GM21515 (cell line): ENCODE results near the gene LPP.
"Not testable (repeated sequence)": the region's sequence is repeated elsewhere in the genome, so short reads cannot be mapped to it uniquely, and the experiment has no call there.

Source experiments
- ATAC-seq: cut with Tn5 transposase; IDR thresholded peaks from one replicate; pipeline ENCODE4 v1.9.1; 2021; ENCODE audit not compliant: unreplicated experiment

The LPP gene

DNA sequence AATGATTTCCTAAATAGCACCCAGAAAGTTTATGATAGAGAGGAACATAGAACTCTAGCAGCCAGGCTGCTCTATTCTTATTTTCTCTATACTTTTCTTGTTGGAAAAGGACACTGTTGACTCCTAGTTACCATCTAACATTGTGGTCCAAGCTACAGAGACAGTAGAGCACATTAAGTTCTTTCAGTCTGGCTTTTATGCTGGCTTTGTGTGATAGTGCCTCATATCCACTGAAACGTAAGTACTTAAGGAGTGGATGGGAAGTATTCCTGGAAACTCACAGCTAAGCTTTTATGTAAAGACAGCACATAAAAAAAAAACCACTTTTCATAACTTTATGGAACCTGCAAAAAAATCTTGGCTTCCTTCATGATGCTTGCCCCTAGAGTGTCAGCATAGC is 537.7 kb downstream of the LPP start:
- no peak for ATAC-seq

- ATAC-seq = no peak
Measured at GRCh38 chr3:188692700-188693099, 538.7 kb downstream of the LPP start.

DNA sequence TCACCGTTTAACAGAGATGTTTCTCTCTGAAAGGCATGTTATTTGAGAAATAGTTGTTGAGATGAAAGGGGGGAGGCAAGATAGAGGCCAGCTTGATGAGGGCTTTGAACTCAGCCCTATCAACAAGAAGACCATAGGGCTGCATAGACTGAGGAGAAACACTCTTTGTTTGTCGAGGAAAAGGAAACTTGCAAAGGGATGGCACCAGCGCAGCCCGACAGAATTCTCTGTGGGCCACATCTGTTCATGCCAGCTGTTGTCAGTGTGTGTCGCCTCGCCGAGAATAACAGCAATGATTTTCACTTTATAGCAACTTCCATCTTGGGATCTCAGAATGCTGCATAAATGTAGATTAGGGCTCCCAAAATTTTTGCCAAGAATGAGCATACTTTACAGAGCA is 539.5 kb downstream of the LPP start:
- ATAC-seq = no peak

- no peak for ATAC-seq
Measured at GRCh38 chr3:188695241-188695640, 541.3 kb downstream of the LPP start.

DNA sequence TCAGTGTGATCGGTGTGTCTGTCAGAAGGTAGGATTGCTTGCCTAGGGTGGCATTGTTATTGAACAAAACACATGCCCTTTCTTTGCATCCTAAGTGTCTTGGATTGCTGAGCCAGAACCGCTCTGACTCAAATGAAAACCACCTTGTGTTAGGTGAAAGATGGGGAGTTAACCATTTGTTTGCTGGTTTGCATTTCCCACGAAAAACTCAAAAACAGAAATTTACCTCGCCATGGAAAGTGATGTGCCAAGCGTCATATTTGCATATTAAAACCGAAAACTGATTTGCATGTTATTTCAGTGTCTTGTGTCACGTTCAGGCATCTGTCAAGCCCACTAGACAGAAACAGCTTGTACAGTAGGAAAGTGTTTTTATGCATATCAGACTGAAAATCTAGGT is 543.2 kb downstream of the LPP start:
- ATAC-seq = peak; percentile 87

- no peak for ATAC-seq
Measured at GRCh38 chr3:188698436-188698835, 544.5 kb downstream of the LPP start.

DNA sequence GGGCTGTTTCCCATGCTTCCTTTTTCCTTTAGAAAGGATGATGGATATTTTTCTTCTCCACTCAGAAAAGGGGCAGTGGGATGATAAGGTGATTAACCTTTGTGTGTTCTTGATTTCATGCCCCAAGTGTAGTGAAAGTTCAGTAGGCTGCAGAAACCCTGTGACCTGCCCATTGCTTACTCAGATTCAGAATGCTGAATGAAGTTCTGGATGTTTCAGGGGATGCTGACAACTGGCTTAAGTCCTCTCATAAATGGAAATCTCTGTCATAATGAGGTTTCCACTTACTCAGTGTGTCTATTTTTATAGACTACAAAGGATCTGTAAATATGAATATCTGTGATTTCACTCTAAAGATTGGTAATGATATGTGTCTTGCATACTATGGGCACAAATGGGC is 546.5 kb downstream of the LPP start:
- no peak for ATAC-seq

DNA sequence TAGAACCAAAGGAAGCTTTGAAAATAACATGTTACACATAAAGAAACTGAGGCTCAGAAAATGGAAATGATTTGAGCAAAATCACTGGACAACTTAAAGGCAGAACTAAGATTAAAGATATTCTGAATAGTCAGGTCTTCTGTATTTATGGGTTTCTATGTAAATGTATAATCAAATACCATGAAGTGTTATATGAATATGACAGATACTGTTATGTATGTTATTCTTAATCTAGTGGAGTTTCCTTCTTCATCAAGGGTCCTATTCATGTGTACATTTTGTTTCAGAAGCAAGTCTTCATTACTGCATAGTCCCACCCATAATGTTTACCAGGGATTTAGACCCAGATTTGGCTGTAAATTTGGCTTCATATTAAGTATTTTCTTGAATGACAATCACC is 547.0 kb downstream of the LPP start:
- no peak for ATAC-seq

DNA sequence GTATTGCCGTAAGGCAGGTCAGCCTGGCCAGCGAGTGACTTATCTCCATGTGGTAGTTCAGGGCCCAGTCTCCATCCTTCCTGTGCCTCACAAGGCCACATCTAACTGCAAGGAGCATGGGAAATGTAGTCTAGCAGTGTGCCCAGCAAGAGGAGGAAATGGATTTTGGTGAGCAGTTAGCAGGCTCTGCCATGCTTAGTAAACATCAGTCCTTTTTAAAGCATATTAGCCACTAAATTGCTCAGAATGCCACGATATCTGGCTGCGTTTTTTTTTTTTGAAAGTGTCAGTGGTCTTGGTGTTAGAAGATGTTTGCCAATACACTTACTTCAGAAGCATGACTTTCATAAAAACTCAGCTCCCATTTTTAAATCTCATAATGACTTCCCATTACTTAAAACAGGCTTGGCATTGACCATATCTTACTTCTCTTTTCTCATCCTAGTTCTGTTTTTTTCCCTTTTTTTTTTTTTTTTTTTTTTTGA is 547.6 kb downstream of the LPP start:
- no peak for ATAC-seq

GRCh38 chr3:188702028-188702427 is 548.1 kb downstream of the LPP start:
- ATAC-seq = not testable (repeated sequence)

- no peak for ATAC-seq
Measured at GRCh38 chr3:188706176-188706575, 552.2 kb downstream of the LPP start.

DNA sequence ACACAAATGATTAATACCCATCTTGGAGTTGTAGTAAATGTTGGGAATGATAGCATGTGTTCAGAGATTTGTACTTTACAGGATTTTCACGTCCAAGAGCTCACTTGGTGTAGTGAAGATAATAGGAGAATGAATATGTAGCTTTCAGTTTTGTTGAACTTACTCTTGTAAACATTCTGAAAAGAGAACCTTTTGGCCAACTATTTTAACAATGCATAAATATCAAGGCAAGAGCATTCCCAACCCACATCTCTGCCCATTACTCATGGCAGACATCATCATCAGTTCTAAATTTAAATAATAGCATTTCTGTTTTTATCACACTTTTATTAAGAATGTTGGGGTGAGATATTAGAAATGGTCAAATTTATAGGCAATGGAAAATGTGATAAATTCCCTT is 552.6 kb downstream of the LPP start:
- no peak for ATAC-seq

GRCh38 chr3:188707381-188708288 is 553.7 kb downstream of the LPP start:
- ATAC-seq = no peak

- no peak for ATAC-seq
Measured at GRCh38 chr3:188711881-188712247, 557.9 kb downstream of the LPP start.

DNA sequence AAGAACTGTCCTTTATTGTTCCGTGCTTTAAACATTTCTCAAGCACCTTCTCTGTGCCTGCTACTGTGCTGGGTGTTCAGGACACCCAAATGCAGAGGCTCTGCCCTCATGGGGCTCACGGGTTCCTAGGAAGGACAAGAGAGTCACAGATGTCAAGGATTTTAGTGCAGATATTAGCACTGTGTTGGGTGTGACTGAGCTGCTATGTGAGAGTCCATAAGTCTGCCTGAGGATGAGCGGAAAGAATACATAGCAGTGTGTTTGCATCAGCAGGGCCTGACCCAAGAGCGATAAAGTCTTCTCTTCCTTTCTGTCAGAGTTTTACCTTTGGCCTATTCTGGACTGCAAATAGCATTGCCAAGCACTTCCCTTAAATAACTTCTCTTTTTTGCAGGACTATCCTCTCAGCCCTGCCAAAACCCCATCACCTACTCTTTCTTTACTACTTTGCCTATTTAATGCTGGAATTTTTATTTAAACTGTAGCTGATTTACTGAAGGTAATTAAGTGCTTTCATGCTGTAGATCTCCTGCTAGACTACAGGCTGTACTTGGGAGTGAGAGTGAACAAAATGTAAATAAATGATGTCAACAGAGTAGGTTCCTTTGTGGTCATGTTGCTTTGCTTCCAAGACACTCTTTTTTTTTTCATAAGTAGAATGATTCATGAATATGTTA is 558.4 kb downstream of the LPP start:
- no peak for ATAC-seq

DNA sequence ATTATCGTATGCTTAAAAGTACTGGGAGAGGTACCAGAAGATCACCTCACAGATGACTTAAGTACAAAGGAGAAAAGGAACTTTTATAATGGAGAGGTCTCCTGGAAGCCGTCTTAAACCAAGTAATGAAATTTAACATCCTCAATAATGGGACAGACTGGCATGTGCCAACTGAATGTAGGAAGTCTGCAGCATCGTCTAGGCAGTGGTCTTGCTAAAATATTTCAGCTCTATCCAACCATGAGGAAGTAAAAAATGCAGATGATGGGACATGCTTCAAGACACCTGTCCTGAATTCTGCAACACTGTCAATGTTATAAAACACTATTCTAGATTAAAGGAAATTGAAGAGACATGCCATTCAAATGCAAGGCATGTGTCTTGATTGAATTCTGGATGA is 559.0 kb downstream of the LPP start:
- ATAC-seq = no peak

DNA sequence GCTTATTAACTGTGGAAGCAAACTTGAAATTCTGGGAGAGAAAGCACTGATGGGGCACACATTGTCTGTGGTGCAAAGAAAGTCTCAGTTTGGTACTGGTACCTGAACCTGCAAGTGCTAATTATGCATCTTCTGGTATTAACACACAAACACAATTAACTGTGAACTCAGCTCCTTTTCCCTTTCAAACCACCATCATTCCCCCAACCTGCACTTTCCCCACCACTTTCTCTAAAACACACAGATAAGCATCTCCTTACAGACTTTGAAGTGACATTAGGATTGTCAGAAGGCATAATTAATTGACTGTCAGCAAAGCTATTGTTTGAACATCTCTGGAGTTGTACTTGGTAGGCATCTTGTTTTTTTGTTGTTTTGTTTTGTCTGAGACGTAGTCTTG is 565.6 kb downstream of the LPP start:
- no peak for ATAC-seq

GRCh38 chr3:188720215-188720614 is 566.3 kb downstream of the LPP start:
- ATAC-seq = no peak

- ATAC-seq = no peak
Measured at GRCh38 chr3:188720636-188721035, 566.7 kb downstream of the LPP start.

DNA sequence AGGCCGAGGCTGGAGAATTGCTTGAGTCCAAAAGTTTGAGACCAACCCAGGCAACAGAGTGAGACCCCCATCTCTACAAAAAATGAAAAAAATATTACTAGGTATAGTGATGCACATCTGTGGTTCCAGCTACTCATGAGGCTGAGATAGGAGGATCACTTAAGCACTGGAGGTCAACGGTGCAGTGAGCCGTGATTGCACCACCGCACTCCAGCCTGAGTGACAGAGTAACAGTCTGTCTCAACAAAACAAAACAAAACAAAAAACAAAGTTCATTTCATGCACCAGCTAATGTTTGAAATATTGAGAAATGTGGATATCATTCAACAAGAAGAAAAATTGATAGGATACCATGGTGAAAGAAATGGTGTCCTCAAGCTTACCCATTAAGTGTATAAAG is 567.4 kb downstream of the LPP start:
- no peak for ATAC-seq

DNA sequence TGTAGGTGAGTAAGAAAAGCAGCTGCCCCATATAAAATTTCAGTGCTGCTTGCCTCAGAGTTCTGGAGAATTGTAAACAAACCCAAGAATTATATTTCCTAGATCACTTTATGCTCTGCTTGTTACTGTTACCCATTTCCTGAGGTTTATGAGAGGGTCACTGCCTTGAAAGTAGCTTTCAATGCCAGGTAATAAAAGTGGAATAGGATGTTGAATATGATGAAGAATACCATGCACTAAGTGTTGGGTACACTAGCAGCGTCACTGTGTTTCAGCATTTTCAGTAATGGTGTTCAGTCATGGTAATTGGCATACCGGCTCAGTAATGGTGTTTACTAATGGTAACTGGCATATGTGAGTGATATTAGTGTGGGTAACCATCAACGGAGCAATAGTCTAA is 568.0 kb downstream of the LPP start:
- ATAC-seq = no peak

DNA sequence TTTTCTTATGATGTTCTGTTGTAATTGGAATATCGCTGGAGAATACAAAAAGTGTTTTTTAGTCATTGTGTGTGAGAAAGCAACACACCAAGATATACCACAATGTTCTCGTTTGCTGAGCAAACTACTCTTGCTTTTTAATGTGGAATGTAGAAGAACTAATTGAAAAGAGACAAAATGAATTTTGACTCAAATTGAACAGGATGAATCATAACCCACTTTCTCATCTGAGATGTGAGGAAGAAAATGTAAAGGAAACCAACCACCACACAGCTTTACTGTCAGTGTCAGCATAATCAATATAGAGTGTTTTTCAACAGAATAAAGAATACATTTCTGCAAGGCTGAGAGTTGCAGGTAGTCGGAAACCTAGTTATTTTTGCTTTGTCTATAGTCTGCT is 569.0 kb downstream of the LPP start:
- no peak for ATAC-seq
